Gastroesophageal sphincter (tissue), 3 donors: ENCODE data around the gene DNASE1L2.

Source experiments
- CTCF ChIP-seq, 4 experiments: fragments of 200-600 bp in 2 of 4; fragments of 450-650 bp in 2 of 4; sonication (generic) in 1 of 4; IDR thresholded peaks; one replicate each; pipeline ENCODE4 v1.5.1; 2017 to 2019; ENCODE audit warnings: antibody characterized with exemption in 4 of 4, mild to moderate bottlenecking in 2 of 4, moderate library complexity in 2 of 4
- EP300 ChIP-seq: sonication (generic); formaldehyde crosslinking; IDR thresholded peaks from one replicate; pipeline ENCODE4 v1.6.1; 2017; ENCODE audit warnings: antibody characterized with exemption, mild to moderate bottlenecking
- POLR2A ChIP-seq, 2 donors: fragments of 450-650 bp; IDR thresholded peaks; one replicate each; pipeline ENCODE4 v1.6.1; 2017; ENCODE audit warnings: antibody characterized with exemption in 2 of 2, mild to moderate bottlenecking in 2 of 2, moderate library complexity in 1 of 2
- POLR2AphosphoS5 ChIP-seq: sonication (generic); formaldehyde crosslinking; IDR thresholded peaks from one replicate; pipeline ENCODE4 v1.6.1; 2017; ENCODE audit warnings: antibody characterized with exemption

DNA sequence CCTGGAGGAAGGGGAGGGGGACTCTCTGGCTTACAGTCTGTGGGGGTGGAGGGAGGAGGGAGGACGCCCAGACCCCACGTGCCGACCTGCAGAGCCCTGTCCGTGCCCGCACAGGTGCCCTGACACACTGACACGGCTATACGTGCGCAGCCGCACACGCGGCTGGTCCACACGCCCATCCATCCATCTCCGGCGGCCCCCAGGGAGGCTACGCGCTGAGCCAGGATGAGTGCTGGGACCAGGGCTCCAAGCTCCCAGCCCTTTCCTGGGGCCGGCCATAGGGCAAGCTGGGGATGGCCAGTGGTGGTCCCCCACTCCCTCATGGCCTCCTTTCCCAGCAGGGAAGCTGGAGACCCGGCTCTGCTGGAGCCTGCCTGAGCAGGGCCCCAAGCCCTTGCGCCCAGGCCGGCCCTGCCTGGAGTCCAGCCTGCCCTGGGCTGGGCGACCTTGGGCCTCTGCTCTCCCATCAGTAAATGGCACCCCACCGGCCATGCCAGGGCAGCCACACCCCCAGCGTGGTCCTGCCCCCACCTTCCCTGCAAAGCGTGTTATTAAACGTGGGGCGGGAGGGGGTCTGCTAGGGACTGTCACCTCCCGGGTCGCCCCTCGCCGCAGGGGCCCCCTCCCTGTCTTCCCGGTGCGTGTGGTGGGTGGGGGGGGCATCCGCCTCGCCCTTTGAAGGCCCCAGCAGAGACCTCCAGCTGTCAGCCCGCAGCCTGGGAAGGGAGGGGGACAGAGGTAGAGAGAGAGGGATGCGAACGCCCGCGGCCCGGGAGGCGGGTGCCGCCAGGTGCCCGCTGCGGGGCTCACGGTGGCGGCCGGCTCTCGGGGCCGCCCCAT lies 40.7 kb upstream of the DNASE1L2 start:
- TF ChIP-seq CTCF (IDR thresholded peaks at IDR 0.05) (no peak), POLR2A (IDR thresholded peaks at IDR 0.05) (no peak), POLR2AphosphoS5 (no peak), EP300 (no peak)
